GM12873 (cell line): Measurements from ENCODE around the gene ELMOD3.

ENCODE experiments used
- CTCF ChIP-seq: IDR thresholded peaks from 2 replicates; pipeline ENCODE4 v1.5.1; 2012; ENCODE audit warnings: low read depth, mild to moderate bottlenecking, moderate library complexity, low read length, control low read depth; ENCODE audit not compliant: insufficient read depth; ENCODE audit errors: missing control alignments

The ELMOD3 gene

GRCh38 chr2:85434696-85435095 is 80.1 kb downstream of the ELMOD3 start:
- TF ChIP-seq CTCF, result no peak

- no peak for TF ChIP-seq CTCF
Observed at GRCh38 chr2:85435220-85435958, 80.8 kb downstream of the ELMOD3 start.

- TF ChIP-seq CTCF, result peak; percentile 21
Observed at GRCh38 chr2:85435981-85436835, 81.6 kb downstream of the ELMOD3 start.

GRCh38 chr2:85436836-85437487 is 82.4 kb downstream of the ELMOD3 start:
- no peak for TF ChIP-seq CTCF

GRCh38 chr2:85437488-85438200 is 83.1 kb downstream of the ELMOD3 start:
- TF ChIP-seq CTCF, result no peak

- no peak for TF ChIP-seq CTCF
Observed at GRCh38 chr2:85438201-85439024, 83.8 kb downstream of the ELMOD3 start.
